ENCODE measurements around the gene CFAP65. TPM values are rescaled to one million over a fixed set of nuclear protein-coding genes. Genes with fewer than 3 reads are reported as not detected.

The CFAP65 gene
- total RNA-seq, 1 experiment from 2014 or later, result 0.44 TPM

DNA sequence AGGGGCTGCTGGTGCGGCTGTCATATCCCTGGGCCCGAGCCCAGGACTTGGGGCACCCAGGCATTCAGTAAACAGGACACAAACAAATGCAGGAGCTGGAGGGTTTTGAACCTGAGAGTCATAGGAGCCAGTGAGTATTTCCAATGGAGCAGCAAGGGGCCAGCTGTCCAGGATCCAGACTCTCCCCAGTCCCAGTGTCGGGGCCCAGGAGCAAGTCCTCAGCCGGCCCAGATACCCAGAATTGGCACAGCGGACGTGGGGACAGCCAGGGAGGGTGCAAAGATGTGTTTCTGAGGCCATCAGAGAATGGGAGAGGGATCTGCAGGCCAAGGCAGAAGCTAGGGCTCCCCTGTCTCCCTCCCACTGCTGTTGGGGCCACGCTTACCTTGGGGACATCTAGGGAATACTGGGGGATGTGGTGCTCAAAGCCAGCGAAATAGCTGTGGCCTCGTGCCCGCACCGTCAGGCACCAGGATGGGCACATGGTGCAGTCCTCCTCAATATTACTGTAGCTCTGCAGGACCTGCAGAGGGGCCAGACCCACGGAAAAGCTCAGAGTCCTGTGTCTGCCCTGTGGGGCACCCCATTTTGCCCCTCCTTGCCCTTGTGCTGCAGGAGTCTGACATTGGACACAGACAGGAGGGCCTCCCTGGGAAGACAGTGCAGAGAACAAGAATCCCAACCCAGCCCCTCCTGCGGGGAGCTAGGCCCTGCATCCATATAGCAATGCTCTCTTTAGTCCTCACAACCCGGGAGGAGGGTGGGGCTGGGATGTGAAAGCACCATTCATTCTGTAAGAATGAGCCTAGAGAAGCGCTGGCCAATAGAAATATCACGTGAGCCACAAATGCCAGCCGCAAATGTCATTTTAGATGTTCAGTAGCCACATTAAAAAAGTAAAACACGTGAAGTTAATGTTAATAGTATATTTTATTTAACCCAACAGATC, 15.4 kb downstream of the CFAP65 start (continued):
- TF ChIP-seq IRF1 (CRISPR knock-in tag; IDR thresholded peaks at IDR 0.05), result no peak
- TF ChIP-seq RORB (CRISPR knock-in tag; IDR thresholded peaks at IDR 0.05), result no peak
- TF ChIP-seq NFYB (CRISPR knock-in tag; conservative IDR thresholded peaks at IDR 0.05; ENCODE audit: low read depth), result no peak
- TF ChIP-seq, protein P1, sequence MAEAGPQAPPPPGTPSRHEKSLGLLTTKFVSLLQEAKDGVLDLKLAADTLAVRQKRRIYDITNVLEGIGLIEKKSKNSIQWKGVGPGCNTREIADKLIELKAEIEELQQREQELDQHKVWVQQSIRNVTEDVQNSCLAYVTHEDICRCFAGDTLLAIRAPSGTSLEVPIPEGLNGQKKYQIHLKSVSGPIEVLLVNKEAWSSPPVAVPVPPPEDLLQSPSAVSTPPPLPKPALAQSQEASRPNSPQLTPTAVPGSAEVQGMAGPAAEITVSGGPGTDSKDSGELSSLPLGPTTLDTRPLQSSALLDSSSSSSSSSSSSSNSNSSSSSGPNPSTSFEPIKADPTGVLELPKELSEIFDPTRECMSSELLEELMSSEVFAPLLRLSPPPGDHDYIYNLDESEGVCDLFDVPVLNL (CRISPR knock-in tag; IDR thresholded peaks at IDR 0.05; ENCODE audit: borderline replicate concordance, low read depth), result no peak

DNA sequence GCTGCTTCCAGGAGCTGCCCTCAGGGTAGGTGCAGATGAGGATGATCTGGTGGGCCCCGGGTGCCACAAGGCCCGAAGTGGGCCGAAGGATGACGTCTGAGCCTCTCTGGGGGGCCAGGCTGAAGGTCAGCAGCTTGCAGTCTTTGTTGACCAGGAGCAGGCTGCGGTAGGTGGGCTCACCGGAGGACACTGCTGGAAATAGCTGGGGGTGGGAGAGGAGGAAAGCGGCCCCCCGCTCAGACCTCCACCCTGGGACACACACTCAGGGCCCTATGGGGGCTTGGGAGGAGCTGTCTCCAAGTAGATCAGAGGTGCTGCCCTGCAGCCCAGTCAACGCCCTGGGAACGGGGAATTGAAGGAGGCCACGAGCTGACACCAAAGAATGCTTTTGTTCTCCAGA, 17.3 kb downstream of the CFAP65 start:
- ChIA-PET CTCF (interaction anchor here (0.6 to 8.4 kb wide), 7 partner anchors 14 to 148 kb away, joined by 3 to 91 read pairs (median 9); no protein-coding TSS in a partner anchor), POLR2A (no interaction called here)
- DNase-seq (ENCODE audit: low spot score) (no peak), ATAC-seq (no peak)
- Mint-ChIP-seq H3K27ac (no peak overlapping the region), H3K36me3 (no peaks in the 10 kb centered on the region), H3K9me3 (no peaks in the 10 kb centered on the region), H3K4me3 (no peak overlapping the region), H3K4me1 (0 out of 2 replicates have a peak, but pooled peaks cover 2% of the 10 kb centered on the region), H3K27me3 (ENCODE audit: low read depth) (no peaks in the 10 kb centered on the region)
- TF ChIP-seq, protein P1 (CRISPR knock-in tag; IDR thresholded peaks at IDR 0.05; ENCODE audit: borderline replicate concordance, low read depth), result no peak
- TF ChIP-seq ZNF423 (CRISPR knock-in tag; IDR thresholded peaks at IDR 0.05), result no peak
- TF ChIP-seq MYBL2 (CRISPR knock-in tag; IDR thresholded peaks at IDR 0.05), result no peak
- no peak for TF ChIP-seq ZMAT4 (CRISPR knock-in tag; IDR thresholded peaks at IDR 0.05)
- TF ChIP-seq TCF7 (CRISPR knock-in tag; IDR thresholded peaks at IDR 0.05; ENCODE audit: low read depth), result no peak
- no peak for TF ChIP-seq FOXP1 (CRISPR knock-in tag; IDR thresholded peaks at IDR 0.05; ENCODE audit: borderline replicate concordance)
- TF ChIP-seq EMX1 (CRISPR knock-in tag; IDR thresholded peaks at IDR 0.05), result no peak
- TF ChIP-seq, protein P2, sequence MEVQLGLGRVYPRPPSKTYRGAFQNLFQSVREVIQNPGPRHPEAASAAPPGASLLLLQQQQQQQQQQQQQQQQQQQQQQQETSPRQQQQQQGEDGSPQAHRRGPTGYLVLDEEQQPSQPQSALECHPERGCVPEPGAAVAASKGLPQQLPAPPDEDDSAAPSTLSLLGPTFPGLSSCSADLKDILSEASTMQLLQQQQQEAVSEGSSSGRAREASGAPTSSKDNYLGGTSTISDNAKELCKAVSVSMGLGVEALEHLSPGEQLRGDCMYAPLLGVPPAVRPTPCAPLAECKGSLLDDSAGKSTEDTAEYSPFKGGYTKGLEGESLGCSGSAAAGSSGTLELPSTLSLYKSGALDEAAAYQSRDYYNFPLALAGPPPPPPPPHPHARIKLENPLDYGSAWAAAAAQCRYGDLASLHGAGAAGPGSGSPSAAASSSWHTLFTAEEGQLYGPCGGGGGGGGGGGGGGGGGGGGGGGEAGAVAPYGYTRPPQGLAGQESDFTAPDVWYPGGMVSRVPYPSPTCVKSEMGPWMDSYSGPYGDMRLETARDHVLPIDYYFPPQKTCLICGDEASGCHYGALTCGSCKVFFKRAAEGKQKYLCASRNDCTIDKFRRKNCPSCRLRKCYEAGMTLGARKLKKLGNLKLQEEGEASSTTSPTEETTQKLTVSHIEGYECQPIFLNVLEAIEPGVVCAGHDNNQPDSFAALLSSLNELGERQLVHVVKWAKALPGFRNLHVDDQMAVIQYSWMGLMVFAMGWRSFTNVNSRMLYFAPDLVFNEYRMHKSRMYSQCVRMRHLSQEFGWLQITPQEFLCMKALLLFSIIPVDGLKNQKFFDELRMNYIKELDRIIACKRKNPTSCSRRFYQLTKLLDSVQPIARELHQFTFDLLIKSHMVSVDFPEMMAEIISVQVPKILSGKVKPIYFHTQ (CRISPR knock-in tag; IDR thresholded peaks at IDR 0.05), result no peak
- TF ChIP-seq, protein P3, sequence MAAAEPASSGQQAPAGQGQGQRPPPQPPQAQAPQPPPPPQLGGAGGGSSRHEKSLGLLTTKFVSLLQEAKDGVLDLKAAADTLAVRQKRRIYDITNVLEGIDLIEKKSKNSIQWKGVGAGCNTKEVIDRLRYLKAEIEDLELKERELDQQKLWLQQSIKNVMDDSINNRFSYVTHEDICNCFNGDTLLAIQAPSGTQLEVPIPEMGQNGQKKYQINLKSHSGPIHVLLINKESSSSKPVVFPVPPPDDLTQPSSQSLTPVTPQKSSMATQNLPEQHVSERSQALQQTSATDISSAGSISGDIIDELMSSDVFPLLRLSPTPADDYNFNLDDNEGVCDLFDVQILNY (CRISPR knock-in tag; IDR thresholded peaks at IDR 0.05), result no peak
- TF ChIP-seq, protein P4, sequence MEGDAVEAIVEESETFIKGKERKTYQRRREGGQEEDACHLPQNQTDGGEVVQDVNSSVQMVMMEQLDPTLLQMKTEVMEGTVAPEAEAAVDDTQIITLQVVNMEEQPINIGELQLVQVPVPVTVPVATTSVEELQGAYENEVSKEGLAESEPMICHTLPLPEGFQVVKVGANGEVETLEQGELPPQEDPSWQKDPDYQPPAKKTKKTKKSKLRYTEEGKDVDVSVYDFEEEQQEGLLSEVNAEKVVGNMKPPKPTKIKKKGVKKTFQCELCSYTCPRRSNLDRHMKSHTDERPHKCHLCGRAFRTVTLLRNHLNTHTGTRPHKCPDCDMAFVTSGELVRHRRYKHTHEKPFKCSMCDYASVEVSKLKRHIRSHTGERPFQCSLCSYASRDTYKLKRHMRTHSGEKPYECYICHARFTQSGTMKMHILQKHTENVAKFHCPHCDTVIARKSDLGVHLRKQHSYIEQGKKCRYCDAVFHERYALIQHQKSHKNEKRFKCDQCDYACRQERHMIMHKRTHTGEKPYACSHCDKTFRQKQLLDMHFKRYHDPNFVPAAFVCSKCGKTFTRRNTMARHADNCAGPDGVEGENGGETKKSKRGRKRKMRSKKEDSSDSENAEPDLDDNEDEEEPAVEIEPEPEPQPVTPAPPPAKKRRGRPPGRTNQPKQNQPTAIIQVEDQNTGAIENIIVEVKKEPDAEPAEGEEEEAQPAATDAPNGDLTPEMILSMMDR (IDR thresholded peaks at IDR 0.05), result no peak
- no peak for TF ChIP-seq ESRRA (CRISPR knock-in tag; IDR thresholded peaks at IDR 0.05; ENCODE audit: borderline replicate concordance)
- TF ChIP-seq, protein P5, sequence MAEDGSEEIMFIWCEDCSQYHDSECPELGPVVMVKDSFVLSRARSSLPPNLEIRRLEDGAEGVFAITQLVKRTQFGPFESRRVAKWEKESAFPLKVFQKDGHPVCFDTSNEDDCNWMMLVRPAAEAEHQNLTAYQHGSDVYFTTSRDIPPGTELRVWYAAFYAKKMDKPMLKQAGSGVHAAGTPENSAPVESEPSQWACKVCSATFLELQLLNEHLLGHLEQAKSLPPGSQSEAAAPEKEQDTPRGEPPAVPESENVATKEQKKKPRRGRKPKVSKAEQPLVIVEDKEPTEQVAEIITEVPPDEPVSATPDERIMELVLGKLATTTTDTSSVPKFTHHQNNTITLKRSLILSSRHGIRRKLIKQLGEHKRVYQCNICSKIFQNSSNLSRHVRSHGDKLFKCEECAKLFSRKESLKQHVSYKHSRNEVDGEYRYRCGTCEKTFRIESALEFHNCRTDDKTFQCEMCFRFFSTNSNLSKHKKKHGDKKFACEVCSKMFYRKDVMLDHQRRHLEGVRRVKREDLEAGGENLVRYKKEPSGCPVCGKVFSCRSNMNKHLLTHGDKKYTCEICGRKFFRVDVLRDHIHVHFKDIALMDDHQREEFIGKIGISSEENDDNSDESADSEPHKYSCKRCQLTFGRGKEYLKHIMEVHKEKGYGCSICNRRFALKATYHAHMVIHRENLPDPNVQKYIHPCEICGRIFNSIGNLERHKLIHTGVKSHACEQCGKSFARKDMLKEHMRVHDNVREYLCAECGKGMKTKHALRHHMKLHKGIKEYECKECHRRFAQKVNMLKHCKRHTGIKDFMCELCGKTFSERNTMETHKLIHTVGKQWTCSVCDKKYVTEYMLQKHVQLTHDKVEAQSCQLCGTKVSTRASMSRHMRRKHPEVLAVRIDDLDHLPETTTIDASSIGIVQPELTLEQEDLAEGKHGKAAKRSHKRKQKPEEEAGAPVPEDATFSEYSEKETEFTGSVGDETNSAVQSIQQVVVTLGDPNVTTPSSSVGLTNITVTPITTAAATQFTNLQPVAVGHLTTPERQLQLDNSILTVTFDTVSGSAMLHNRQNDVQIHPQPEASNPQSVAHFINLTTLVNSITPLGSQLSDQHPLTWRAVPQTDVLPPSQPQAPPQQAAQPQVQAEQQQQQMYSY (CRISPR knock-in tag; IDR thresholded peaks at IDR 0.05), result no peak
- TF ChIP-seq CDX4 (CRISPR knock-in tag; IDR thresholded peaks at IDR 0.05; ENCODE audit: borderline replicate concordance), result no peak
